NCI-H1417 treated with DMSO at 0.1 percent for 48 hours (cell line): ENCODE data around the gene FIGN.

Experiments used
- DNase-seq: peaks from one replicate; lab custom pipeline; 2025; lab: John Stamatoyannopoulos, UW

The FIGN gene

DNA sequence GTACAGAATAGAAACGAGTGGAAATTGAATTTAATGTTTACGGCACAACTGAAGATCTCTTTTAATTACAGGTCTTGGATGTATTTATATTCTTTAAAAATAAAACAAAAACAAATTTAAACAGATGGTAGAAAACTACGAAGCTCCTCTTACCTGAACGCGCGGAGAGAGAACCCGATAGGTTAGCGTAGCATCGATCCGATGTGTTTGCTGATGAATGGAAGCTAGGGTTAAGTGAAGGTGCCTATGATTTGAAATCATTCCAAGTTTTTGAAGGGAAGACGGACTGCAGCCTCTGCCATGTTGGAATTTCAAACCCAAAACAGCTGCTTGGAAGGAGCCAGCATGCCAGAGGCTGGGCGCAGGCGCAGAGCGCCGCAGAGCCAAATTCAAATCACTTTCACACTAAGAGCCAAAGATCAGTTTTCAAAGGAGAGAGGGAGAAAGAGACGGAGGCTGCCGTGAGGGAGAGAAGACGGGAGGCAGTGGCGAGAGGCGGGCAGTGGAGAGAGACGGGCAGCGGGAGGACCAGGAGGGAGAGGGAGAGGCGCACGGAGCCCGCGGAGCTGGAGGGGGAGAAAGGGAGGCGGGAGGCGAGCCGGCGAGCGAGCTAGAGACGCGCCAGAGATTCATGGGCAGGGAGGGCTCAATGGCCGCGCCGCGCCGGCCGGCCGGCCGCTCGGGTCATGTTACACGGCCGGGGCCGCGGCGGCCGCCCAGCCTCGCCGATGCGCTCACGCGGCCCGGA is at the start of gene FIGN:
TSS of gene FIGN (minus strand) at position 324 of the 748 bp plus-strand sequence. CDS start 1,081 bp downstream, outside the sequence.
- DNase-seq, result no peak

DNA sequence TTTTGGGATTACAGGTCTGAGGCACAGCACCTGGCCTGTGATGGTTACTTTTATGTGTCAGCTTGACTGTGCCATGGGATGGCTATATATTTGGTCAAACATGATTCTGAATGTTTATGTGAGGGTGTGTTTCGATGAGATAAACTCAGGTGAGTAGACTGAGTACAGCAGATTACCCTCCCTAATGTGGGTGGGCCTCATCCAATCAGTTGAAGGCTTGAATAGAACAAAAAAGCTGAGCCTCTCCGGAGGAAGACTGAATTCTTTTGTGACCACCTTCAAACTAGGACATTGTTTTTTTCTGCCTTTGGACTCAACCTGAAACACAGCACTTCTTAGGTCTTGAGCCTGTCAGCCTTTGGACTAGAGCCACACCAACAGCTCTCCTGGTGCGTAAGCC is 49.4 kb upstream of the FIGN start:
- DNase-seq, result no peak

GRCh38 chr2:163779970-163780597 is 44.3 kb upstream of the FIGN start:
- DNase-seq, result no peak

DNA sequence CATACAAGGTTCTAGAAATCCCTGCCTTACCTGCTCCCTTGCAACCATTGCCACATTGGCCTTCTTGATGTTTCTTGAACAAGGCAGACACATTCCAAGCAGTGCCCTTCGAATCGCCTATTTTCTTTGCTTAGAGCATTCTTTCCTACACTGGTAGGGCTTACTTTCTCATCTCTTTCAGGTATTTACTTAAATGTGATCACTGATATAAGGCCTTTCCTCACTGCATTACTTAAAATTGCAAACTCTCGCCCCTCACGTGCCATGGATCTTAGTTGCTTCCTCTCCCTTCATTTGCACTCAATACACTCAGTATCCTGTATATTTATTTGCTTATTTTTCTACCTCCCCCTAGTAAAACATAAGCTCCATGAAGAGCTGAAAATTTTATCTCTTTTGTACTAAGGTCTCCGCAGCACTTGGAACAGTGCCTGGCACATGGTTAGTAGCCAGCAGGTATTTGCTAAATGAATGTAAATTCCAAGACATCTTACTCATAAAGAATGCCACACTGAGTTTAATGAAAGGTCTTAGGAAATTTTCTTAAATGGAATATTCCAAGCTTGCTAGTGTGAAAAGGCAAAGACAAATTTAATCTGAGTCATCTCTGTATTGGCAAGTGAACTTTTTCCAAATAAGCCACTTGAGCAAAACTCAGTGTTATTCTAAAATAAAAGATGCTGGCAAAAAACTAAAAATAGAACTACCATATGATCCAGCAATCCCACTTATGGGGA is 42.4 kb upstream of the FIGN start:
- no peak for DNase-seq

DNA sequence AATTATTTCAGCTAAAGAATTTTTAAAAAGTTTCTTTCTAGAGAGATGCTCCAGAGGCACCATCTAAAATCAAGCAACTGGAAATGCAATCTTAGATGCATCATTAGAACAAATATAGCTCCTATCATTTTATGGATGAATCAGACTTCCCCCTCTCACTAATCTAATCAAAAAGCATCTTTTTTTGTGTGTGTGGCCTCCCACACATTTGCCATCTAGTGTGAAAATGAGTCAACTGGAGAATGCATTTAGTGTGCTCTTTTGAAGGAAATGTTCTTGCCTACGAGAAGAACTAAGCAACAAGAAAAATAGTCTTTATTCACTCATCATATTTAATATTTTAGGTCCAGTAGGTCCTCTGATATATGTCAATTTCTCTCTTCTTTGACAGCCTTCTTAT is 39.5 kb upstream of the FIGN start:
- DNase-seq, result no peak

DNA sequence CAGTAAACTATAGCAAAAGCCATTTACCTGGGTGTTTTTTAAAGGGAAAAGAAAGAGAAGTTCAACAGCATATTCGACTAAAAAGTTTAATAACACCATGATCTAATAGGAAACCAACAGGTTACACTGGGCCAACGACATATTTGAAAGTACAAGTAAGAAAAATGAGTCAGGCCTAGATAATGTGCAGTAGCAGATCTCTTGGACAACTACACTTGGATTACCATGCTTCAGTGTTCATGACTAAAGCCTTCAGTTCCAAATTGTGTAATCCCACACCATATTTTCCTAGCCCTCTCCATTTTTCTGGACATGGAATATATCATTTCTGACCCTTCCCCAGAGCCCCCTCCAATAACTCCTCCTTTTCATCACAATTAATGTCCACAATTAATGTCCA is 39.1 kb upstream of the FIGN start:
- no peak for DNase-seq

GRCh38 chr2:163773276-163773675 is 37.5 kb upstream of the FIGN start:
- no peak for DNase-seq

- DNase-seq, result no peak
Observed at GRCh38 chr2:163771596-163771995, 35.8 kb upstream of the FIGN start.

GRCh38 chr2:163768881-163769695 is 33.3 kb upstream of the FIGN start:
- no peak for DNase-seq

- DNase-seq, result no peak
Observed at GRCh38 chr2:163767097-163767496, 31.3 kb upstream of the FIGN start.

DNA sequence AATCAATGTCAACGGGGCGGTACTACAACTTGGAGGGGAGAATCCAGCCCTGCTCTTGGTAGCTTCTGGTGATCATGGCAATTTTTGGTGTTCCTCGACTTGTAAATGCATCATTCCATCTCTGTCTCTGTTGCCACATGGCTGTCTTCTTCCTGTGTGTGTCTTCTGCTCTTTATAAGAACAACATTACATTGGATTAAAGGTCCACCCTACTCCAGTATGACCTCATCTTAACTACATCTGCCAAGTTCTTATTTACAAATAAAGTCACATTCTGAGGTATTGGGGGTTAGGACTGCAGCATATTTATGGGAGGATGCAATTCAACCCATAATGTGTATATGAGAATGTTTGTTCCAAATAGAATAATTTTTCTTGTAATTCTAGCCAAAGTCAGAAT is 28.8 kb upstream of the FIGN start:
- no peak for DNase-seq

DNA sequence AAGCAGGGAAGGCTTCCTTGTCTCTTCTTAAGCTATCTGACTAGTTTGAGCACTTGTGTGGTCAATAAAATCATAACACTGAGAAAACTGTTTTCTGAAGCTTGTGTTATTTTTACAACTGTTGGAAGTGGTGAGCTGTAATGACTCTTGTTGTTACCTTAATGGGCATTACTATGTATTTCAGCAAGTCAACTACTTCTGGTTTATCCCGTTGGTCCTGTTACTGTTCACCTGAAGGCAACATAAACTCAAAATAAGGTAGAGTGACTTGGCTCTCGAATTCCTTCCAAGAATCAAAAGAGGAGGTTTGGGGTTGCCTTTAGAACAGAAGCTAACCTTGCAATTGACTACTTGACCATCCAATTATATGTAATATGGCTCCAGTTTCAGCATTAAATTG is 23.2 kb upstream of the FIGN start:
- no peak for DNase-seq

GRCh38 chr2:163757814-163758213 is 22.0 kb upstream of the FIGN start:
- no peak for DNase-seq

DNA sequence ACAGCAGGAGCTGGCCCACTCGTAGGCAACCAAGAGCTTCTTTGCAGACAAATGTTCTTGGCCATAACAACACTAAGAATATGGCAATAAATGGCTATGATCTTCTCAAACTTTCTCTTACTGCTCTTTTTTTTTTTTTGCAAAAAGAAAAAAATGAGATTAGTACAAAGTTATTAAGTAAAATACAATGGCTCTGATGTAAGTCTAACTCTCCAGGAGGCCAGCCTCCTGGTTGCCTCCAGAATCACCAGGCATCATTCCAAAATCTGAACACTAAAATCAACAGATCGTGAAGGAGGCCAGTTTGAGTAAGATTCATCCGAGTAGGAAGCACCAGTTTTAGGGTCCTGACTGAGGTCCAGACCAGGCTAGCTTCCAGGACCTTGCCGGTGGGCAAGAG is 20.8 kb upstream of the FIGN start:
- DNase-seq, result no peak

- DNase-seq, result no peak
Observed at GRCh38 chr2:163755366-163755765, 19.6 kb upstream of the FIGN start.

DNA sequence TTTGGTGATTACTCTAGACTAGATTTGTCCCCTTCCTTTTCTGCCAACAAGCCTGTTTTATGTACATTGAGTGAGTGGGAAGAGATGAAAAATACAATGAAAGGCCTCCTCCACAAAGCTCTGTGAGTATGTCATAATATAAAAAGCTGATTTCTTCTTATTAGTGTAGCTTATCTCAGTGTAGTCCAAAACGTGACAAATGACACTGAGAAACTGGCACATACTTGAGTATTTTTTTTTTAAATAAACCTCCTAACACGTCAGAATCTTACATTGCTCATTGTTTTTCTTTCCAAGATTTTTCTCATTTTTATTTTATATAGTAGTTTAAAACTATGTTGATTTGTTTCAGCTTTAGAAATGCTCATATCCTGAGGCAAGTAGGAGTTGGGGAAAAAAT is 17.9 kb upstream of the FIGN start:
- DNase-seq, result no peak

DNA sequence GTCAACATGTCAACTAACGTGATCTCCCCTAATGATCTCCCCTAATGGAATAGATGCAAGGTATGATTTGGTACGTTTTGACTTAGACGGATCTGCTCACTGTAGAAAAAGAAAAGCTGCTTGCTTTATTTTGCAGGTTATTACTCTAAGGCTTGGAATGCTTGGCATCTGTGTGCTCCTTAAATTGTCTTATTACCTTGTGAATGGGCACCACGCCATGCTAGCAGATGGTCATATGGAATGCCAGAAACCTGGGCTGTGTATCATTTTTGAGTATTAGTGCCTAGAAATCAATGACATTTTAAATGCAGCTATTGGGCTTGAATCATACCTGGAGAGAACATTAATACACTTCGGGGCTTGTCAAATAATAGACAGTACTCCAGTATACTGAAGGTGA is 16.5 kb upstream of the FIGN start:
- DNase-seq, result no peak

GRCh38 chr2:163751696-163752095 is 15.9 kb upstream of the FIGN start:
- no peak for DNase-seq

DNA sequence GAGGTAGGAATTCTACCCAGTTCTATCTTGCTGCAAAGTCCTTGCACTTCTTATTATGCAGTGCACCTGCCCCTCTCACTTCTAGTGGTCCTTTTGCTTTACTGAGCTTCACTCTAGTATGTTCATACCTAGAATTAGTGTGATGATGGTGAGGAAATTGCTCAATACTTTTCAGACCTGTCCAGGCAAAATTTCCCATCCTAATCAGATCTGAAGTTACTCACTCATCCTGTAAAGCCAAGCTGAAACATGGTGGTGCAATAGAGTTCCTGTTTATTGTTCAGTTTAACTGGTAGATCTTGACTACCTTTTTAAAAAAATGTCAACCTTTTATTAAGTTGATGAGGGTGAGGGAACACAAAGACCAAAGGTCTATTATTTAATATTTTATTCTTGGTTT is 12.6 kb upstream of the FIGN start:
- DNase-seq, result no peak

GRCh38 chr2:163741435-163741834 is 5.6 kb upstream of the FIGN start:
- DNase-seq, result no peak

GRCh38 chr2:163737563-163737962 is 1.8 kb upstream of the FIGN start:
- no peak for DNase-seq

DNA sequence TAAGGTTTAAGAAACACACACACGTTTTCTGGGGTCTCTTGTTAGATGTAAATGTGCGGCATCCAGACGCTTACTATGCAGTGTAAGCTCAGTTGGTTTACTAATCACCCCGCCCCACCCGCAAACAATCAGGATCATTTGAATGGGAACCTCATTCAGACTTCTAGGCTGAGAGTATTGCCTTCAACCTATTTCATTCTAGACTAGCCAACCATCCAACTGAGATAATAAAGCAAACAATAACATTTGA is 1.3 kb upstream of the FIGN start:
- no peak for DNase-seq
